GM18498 (cell line): ENCODE measurements around the gene PRKCA.
"Not testable (repeated sequence)": the region's sequence is repeated elsewhere in the genome, so short reads cannot be mapped to it uniquely, and the experiment has no call there.

Experiments used
- ATAC-seq: cut with Tn5 transposase; IDR thresholded peaks from one replicate; pipeline ENCODE4 v1.9.1; 2021; ENCODE audit warnings: mild to moderate bottlenecking, moderate library complexity; ENCODE audit not compliant: unreplicated experiment

The PRKCA gene

GRCh38 chr17:66451188-66452149 is 149.1 kb downstream of the PRKCA start:
- ATAC-seq, result no peak

- ATAC-seq, result no peak
Measured at GRCh38 chr17:66455060-66455459, 152.6 kb downstream of the PRKCA start.

GRCh38 chr17:66457499-66457898 is 155.1 kb downstream of the PRKCA start:
- not testable (repeated sequence) for ATAC-seq

GRCh38 chr17:66458782-66459181 is 156.4 kb downstream of the PRKCA start:
- no peak for ATAC-seq

- ATAC-seq, result no peak
Measured at GRCh38 chr17:66459811-66460270, 157.4 kb downstream of the PRKCA start.

- ATAC-seq, result no peak
Measured at GRCh38 chr17:66460558-66460957, 158.1 kb downstream of the PRKCA start.

- no peak for ATAC-seq
Measured at GRCh38 chr17:66461343-66461995, 159.1 kb downstream of the PRKCA start.

- no peak for ATAC-seq
Measured at GRCh38 chr17:66462010-66462409, 159.6 kb downstream of the PRKCA start.

GRCh38 chr17:66464921-66465320 is 162.5 kb downstream of the PRKCA start:
- ATAC-seq, result no peak

GRCh38 chr17:66465701-66466100 is 163.3 kb downstream of the PRKCA start:
- ATAC-seq, result no peak

- ATAC-seq, result no peak
Measured at GRCh38 chr17:66466106-66466820, 163.8 kb downstream of the PRKCA start.

GRCh38 chr17:66466840-66467367 is 164.5 kb downstream of the PRKCA start:
- ATAC-seq, result no peak

GRCh38 chr17:66467766-66468165 is 165.4 kb downstream of the PRKCA start:
- ATAC-seq, result no peak

GRCh38 chr17:66468241-66469087 is 166.1 kb downstream of the PRKCA start:
- ATAC-seq, result no peak

- ATAC-seq, result no peak
Measured at GRCh38 chr17:66469088-66469442, 166.7 kb downstream of the PRKCA start.

- ATAC-seq, result no peak
Measured at GRCh38 chr17:66469461-66469860, 167.0 kb downstream of the PRKCA start.

GRCh38 chr17:66469890-66470289 is 167.5 kb downstream of the PRKCA start:
- no peak for ATAC-seq

- no peak for ATAC-seq
Measured at GRCh38 chr17:66472123-66472522, 169.7 kb downstream of the PRKCA start.

GRCh38 chr17:66474258-66474657 is 171.8 kb downstream of the PRKCA start:
- no peak for ATAC-seq

GRCh38 chr17:66474806-66475497 is 172.5 kb downstream of the PRKCA start:
- no peak for ATAC-seq
